Esophagus muscularis mucosa (tissue), 4 donors: ENCODE measurements around the gene NTRK1. TPM values are rescaled to one million over a fixed set of nuclear protein-coding genes. Genes with fewer than 3 reads are reported as not detected.

Experiments
- DNase-seq: peaks from one replicate; pipeline ENCODE4 v3.0.0-alpha.2; 2017; ENCODE audit errors: extremely low spot score
- H3K27ac ChIP-seq, 4 donors: fragments of 200-600 bp; sonication (generic); replicated peaks in 1 of 4; 1 replicate in 3 of 4; 2 replicates in 1 of 4; pipeline ENCODE4 v1.5.1; 2016 to 2019; ENCODE audit warnings: mild to moderate bottlenecking in 1 of 4
- H3K27me3 ChIP-seq, 4 donors: fragments of 200-600 bp; sonication (generic); one replicate each; pipeline versions ENCODE4 v1.5.1 to v1.6.0; 2016 to 2019
- H3K36me3 ChIP-seq, 4 donors: fragments of 200-600 bp; sonication (generic); one replicate each; pipeline ENCODE4 v1.5.1; 2016 to 2019
- H3K4me1 ChIP-seq, 4 donors: fragments of 200-600 bp; sonication (generic); one replicate each; pipeline ENCODE4 v1.5.1; 2016 to 2019
- H3K4me3 ChIP-seq, 4 donors: fragments of 200-600 bp; sonication (generic); 1 replicate in 2 of 4; 2 replicates in 2 of 4; pipeline ENCODE4 v1.5.1; 2016 to 2019; ENCODE audit warnings: mild to moderate bottlenecking in 4 of 4, moderate library complexity in 1 of 4
- H3K9me3 ChIP-seq, 4 donors: fragments of 200-600 bp; sonication (generic); 1 replicate in 3 of 4; 2 replicates in 1 of 4; pipeline ENCODE4 v1.5.1; 2016 to 2019
- CTCF ChIP-seq, 3 experiments: fragments of 200-600 bp in 2 of 3; fragments of 450-650 bp in 1 of 3; sonication (generic) in 2 of 3; IDR thresholded peaks; one replicate each; pipeline ENCODE4 v1.5.1; 2017 to 2019; ENCODE audit warnings: antibody characterized with exemption in 3 of 3, mild to moderate bottlenecking in 2 of 3, moderate library complexity in 1 of 3
- EP300 ChIP-seq: sonication (generic); formaldehyde crosslinking; IDR thresholded peaks from one replicate; pipeline ENCODE4 v1.6.1; 2017; ENCODE audit warnings: antibody characterized with exemption
- POLR2A ChIP-seq: fragments of 450-650 bp; IDR thresholded peaks from one replicate; pipeline ENCODE4 v1.6.1; 2017; ENCODE audit warnings: antibody characterized with exemption, moderate library complexity, mild to moderate bottlenecking, low read depth
- POLR2AphosphoS5 ChIP-seq, 2 donors: sonication (generic); formaldehyde crosslinking; IDR thresholded peaks; one replicate each; pipeline ENCODE4 v1.6.1; 2017; ENCODE audit warnings: antibody characterized with exemption in 2 of 2
- WGBS: methylation state at CpG from one replicate; pipeline ENCODE4 v1.1.5; 2018; 5-methylcytosine and 5-hydroxymethylcytosine counted together
- intact Hi-C: fragments of 100-400 bp; cut with DNase I; formaldehyde crosslinking; loops from one replicate; pipeline ENCODE4 v1.15.1; 2023
- total RNA-seq, 4 donors: library from RNA; depleted of rRNA; stranded (reverse); fragments of >200 nt; gene quantifications; one replicate each; pipeline versions ENCODE4 v1.1.0 to v1.2.1, GENCODE V29; 2016

Gene NTRK1
- total RNA-seq, 4 donors from 2014 or later = 0.58 to 2.5 (median 1.8) TPM

DNA sequence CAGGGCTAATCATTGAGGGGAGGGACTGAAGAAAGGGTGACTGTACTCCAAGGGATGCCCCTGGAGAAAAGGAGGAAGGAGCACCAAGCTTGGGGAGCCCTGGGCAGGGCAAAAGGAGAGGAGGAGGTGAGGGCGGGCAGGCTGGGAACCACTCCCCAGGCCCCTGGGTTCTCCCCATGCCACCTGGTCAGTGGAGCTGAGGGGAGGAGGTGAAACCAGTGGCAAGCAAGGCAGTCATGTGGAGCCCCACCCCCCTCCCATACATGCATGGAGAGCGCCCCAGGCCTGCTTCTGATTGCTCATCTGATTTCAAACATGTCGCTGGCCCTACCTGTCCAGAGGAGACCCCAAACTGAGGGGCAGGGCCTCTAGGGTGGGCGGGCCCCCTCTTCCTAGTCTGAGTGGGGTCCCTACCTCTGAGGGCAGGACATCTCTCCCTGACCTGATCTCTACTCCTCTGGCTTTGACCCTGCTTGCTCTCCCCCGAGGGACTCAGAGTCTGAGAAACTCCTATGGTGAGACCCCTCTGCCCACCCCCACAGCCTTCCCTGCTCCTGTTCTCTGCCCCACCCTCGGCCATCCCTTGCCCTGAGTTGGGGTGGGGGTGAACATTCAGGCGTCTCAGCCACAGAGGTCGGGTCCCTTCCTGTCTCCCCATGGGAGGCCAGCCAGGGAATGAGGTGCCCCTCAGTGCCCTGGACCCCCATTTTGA, 20.3 kb upstream of the NTRK1 start:
- Histone ChIP-seq H3K4me3 (no peak overlapping the region), H3K4me1 (peaks cover 8 to 10% (median 8%) of the 10 kb centered on the region in 4 donors), H3K9me3 (no peaks in the 10 kb centered on the region), H3K27ac (no peak overlapping the region), H3K27me3 (peaks cover 0 to 91% (median 13%) of the 10 kb centered on the region in 4 donors), H3K36me3 (no peaks in the 10 kb centered on the region)
- 79% methylated on average over 5 of the region's 8 CpGs for WGBS
- TF ChIP-seq CTCF (IDR thresholded peaks at IDR 0.05) = no peak
- no peak for TF ChIP-seq POLR2AphosphoS5 (IDR thresholded peaks at IDR 0.05)
- TF ChIP-seq EP300 = no peak
- TF ChIP-seq POLR2A = no peak
- no peak for DNase-seq
- intact Hi-C loops = no loop called here

DNA sequence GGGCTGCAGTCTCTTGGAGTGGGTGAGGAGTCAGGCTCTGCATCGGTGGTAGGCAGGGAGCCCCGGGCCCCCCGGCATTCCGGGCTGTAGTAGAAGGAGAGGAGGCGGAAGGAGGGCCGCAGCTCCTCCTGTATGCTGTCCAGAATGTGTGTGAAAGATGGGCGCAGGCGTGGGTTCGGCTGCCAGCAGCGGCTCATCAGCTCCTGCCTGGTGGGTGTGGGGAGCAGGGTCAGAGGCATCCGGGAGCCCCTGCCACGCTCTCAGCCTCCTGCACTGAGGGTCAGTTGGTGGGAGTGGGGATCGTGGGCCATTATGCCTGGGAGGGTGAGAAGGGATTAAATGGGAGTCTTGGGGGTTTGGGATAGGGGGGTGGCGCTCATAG, 19.8 kb upstream of the NTRK1 start:
- no peak for DNase-seq
- TF ChIP-seq EP300 = no peak
- no peak for TF ChIP-seq POLR2A
- no peak for TF ChIP-seq CTCF (IDR thresholded peaks at IDR 0.05)
- TF ChIP-seq POLR2AphosphoS5 (IDR thresholded peaks at IDR 0.05) = no peak
- Histone ChIP-seq H3K4me1 (peaks cover 10 to 14% (median 12%) of the 10 kb centered on the region in 4 donors), H3K4me3 (no peak overlapping the region), H3K27ac (no peak overlapping the region), H3K27me3 (peaks cover 0 to 97% (median 16%) of the 10 kb centered on the region in 4 donors), H3K36me3 (no peaks in the 10 kb centered on the region), H3K9me3 (no peaks in the 10 kb centered on the region)
- 76% methylated on average over 14 of the region's 14 CpGs for WGBS
- intact Hi-C loops = no loop called here

DNA sequence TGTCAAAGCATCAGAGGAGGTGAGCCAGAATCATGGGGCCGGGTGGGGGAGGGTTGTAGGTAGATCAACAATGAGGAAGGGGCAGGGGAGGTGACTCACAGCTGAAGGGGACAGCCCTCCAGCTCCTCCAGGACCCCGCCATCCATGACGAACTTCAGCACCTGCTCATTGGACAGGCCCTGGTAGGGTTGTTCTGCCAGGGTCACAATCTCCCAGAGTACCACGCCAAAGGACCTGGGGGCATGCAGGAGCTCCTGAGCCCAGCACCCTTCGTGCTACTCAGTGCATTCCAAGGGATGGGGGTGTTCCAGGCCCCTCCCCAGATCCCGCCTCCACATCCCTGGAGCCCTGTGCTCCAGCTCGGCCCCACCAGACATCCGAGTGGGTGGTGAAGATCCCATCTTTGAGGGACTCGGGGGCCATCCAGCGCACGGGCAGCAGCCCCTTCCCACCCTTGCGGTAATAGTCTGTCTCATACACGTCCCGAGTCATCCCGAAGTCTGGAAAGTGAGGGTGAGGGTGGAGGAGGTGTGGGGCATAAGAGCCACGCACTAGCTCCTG, 19.3 kb upstream of the NTRK1 start:
- H3K36me3 ChIP-seq = no peaks in the 10 kb centered on the region
- no peaks in the 10 kb centered on the region for H3K9me3 ChIP-seq
- TF ChIP-seq EP300 = no peak
- H3K4me3 ChIP-seq = no peak overlapping the region
- no peak for DNase-seq
- no peak overlapping the region for H3K27ac ChIP-seq
- 84% methylated on average over 14 of the region's 16 CpGs for WGBS
- H3K27me3 ChIP-seq = peaks cover 0 to 99% (median 18%) of the 10 kb centered on the region in 4 donors
- intact Hi-C loops = no loop called here
- H3K4me1 ChIP-seq = peaks cover 10 to 14% (median 12%) of the 10 kb centered on the region in 4 donors

DNA sequence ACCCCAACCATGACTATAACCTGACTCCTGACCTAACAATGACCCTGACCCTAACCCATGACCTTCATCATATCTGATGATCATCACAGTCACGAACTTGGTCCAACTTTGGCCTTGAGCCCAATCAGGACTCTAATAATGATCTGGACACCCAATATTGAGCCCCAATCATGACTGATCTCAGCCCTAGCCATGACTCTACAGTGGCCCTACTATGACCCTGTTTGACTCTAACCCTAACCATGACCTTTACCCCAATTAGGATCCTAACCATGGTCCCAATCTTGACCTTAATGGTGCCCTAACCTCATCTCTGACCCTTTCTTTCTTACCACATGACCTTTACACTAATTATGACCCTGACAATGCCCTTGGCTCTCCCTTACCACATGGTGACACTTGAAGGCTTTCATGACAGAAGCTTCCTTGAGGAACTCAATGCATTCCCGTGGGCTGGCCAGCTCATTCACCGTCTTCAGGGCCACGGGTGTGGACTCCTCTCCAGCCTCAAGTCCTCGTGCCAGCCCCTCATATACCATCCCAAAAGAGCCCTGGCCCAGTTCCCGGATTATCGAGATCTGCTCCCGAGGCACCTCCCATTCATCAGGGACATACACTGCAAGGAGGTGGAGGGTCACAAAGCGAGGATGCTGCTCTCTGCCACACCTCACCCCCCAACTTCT, 17.9 kb upstream of the NTRK1 start:
- TF ChIP-seq POLR2A (no peak), CTCF (IDR thresholded peaks at IDR 0.05) (no peak), POLR2AphosphoS5 (IDR thresholded peaks at IDR 0.05) (no peak), EP300 (no peak)
- WGBS = 82% methylated on average over 9 of the region's 9 CpGs
- peaks cover 10 to 14% (median 12%) of the 10 kb centered on the region in 4 donors for H3K4me1 ChIP-seq
- no peaks in the 10 kb centered on the region for H3K36me3 ChIP-seq
- H3K27me3 ChIP-seq = peaks cover 0 to 99% (median 18%) of the 10 kb centered on the region in 4 donors
- H3K4me3 ChIP-seq = no peak overlapping the region
- no peak overlapping the region for H3K27ac ChIP-seq
- no peaks in the 10 kb centered on the region for H3K9me3 ChIP-seq
- intact Hi-C loops = no loop called here
- DNase-seq = no peak

DNA sequence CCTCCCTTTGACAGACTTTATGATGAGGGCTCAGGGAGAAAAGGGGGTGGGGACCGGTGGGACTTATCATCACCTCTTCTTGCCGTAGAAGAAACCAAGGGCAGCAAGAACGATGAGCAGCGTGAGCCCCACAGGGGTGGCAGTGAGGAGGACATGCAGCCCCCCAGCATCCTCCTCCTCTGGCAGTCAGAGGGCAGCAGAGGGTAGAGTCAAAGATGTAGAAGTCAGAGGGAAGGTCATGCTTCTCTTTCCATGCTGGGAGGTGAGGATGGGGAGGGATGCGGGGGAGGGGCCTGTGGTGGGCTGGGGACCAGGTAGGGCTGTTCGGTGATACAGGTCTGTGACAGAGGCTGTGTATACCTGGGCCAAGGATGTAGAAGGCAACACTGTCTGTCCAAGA, 16.6 kb upstream of the NTRK1 start:
- TF ChIP-seq POLR2A (no peak), CTCF (IDR thresholded peaks at IDR 0.05) (no peak), EP300 (no peak), POLR2AphosphoS5 (IDR thresholded peaks at IDR 0.05) (no peak)
- peaks cover 0 to 100% (median 18%) of the 10 kb centered on the region in 4 donors for H3K27me3 ChIP-seq
- peaks cover 10 to 22% (median 13%) of the 10 kb centered on the region in 4 donors for H3K4me1 ChIP-seq
- H3K9me3 ChIP-seq = no peaks in the 10 kb centered on the region
- no peaks in the 10 kb centered on the region for H3K36me3 ChIP-seq
- H3K27ac ChIP-seq = no peak overlapping the region
- intact Hi-C loops = no loop called here
- DNase-seq = no peak
- no peak overlapping the region for H3K4me3 ChIP-seq
- WGBS = 73% methylated on average over 4 of the region's 6 CpGs
